HG02840 (cell line): ENCODE results near the gene OR52M1.
"Not testable (repeated sequence)": the region's sequence is repeated elsewhere in the genome, so short reads cannot be mapped to it uniquely, and the experiment has no call there.

ENCODE experiments used
- ATAC-seq: cut with Tn5 transposase; IDR thresholded peaks from one replicate; pipeline ENCODE4 v1.9.1; 2021; ENCODE audit warnings: mild to moderate bottlenecking, moderate library complexity, moderate number of reproducible peaks; ENCODE audit not compliant: unreplicated experiment, low FRiP score

OR52M1 gene, protein sequence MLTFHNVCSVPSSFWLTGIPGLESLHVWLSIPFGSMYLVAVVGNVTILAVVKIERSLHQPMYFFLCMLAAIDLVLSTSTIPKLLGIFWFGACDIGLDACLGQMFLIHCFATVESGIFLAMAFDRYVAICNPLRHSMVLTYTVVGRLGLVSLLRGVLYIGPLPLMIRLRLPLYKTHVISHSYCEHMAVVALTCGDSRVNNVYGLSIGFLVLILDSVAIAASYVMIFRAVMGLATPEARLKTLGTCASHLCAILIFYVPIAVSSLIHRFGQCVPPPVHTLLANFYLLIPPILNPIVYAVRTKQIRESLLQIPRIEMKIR

DNA sequence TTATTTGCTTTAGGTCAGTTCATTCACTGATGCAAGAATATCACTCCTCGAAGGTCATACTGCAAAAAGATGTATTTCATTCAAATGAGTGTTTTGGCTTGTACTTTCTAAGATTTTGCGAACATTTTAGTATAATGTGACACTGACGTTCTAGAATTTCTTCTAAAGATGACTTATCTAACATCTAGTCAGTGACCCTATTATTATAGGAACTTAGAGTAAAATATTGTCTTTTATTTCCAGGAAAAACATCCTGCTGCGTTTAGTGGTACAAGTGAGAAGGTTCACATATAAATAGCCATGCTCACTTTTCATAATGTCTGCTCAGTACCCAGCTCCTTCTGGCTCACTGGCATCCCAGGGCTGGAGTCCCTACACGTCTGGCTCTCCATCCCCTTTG is at the start of gene OR52M1:
Gene OR52M1, plus strand, starts transcription at position 301 of the 400 bp plus-strand sequence. Its CDS starts 0 bp downstream, at position 301.
- ATAC-seq = no peak

DNA sequence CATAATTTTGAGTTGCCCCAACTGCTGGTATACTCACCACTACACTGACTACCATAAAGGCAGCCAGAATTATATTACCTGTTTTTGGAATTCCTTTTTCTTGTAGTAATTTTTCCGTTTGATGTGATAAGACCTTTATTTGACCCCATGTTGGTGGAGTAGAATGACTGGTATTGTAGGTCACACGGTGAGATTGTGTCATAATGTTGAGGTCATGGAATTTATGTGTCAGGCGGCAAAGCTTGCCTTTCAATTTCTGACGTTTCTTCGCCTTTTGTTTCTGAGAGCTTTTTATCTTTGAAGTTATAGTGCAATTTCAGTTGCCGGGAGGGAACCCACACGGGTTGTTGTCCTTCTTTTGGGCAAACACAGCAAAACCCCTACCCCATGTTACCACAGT is 49.5 kb upstream of the OR52M1 start:
- no peak for ATAC-seq

DNA sequence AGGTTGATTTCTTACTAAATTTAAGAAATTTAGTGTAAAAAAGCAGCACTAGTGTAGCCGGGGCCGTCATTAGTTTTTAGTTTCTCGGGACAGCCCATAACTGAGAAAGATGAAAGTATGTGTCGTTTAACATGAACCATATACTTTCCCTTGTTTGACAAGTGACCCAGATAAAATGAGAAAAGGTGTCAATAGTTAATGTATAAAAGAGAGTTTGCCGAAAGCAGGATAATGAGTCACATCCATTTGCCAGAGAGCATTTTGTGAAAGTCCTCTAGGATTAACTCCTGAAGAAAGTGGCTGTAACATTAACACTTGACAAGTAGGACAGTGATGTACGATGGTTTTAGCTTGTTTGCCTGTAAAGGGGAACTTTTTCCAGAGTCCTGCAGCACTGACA is 49.0 kb upstream of the OR52M1 start:
- ATAC-seq = no peak

DNA sequence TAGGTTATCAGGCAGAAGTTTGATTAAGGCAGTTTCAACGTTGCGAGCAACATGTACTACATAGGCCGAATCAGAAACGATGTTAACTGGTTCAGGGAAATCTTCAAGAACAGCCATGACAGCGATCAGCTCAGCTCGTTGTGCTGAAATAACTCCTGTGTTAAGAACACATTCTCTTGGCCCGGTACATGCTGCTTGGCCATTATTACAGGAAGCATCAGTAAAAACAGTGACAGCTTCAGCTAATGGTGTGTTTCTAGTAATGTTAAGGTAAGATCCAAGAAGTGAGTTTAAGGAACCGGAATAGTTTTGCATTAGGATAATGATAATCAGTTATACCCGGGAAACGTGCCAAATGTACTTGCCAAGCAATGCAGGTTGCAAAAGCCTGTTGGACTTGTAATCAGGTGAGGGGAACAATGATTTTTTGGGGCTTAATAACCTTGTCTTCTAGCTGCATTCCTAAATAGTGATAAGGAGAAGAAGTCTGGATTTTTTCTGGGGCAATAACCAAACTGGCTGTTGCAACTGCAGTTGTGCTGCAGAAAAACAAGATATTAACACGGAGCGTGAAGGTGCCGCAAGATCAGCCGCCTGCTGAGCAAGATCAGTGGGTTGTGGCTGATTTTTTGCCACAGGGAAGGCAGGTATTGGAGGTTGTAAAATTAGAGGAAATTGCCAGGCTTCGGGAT is 48.3 kb upstream of the OR52M1 start:
- ATAC-seq = no peak

DNA sequence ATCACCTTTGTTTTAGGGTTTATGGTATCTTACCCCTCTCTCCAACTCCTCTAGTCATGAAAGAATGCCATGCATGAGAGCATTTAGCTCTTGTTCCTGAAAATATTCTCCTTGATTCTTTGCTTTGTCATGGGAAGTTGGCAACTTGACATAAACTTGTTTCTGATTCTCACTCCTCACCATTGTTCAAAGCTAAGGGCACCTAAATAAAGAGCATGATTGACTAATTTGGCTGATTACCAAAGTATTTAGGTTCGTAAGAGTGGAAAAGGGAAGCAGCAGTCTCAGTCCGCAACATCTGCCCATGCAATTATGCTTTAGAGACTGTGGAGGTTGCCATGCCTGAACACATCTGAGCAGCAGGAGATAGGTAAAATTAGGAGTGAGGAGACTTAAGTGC is 36.1 kb upstream of the OR52M1 start:
- no peak for ATAC-seq

DNA sequence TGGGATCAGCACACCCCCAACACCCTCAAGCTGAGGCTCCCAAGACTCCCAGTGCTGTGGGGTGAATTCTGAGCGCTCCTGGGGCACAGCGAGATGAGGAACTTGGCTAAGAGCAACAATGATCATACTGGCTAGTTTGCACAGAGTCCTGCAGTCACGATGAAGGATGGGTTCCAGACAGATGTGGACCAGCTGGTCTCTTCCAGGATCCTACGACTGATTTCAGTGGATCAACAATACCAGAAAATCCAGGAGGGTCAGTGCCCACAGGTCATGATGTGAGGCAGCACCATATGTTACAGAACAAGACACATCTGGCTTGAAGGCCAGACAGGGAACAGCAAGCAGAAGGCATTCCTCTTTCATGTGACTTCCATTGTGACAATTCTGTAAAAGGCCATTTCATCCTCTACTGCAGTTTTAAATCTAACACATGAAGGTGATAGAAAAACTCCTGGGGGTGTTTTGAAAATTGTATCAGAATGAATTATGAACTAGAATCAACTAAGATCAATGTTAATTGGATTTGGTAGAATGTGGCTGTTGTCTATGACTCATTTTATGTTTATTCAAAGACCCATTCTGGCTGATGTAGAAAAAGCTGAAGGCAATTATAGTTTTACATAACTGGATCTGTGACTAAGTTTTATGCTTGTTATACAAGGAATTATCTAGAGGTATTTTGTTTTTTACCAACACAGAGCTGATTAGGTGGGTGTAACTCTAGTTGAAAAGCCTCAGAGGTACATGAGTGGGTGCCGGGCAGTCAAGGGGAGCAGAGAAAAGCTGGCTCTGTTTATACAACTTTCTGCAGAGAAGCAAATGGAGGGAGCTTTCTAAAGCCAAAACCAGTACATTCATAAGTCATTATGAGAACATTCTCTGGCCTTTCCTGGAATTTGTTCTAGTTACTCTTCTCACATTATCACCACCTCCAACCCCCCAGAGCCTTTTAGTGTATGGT is 33.4 kb upstream of the OR52M1 start:
- no peak for ATAC-seq

DNA sequence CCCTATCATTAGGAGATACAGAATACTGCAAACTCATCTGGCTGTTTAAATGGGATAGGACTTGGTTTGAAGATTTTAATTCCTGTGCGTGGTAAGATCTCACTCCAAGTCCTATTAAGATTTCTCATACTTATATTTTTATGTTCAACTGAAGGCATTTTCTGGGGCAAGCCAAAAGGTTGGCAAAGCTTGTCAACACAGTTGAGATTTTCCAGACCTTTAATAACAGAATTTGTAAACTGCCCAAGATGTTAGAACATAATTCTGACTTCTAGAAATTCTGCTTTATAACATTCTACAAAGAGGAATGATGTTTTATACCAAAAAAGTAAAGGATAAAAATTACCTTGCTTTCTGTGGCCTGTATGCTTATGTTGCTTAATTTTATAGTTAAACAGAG is 30.8 kb upstream of the OR52M1 start:
- ATAC-seq = no peak

DNA sequence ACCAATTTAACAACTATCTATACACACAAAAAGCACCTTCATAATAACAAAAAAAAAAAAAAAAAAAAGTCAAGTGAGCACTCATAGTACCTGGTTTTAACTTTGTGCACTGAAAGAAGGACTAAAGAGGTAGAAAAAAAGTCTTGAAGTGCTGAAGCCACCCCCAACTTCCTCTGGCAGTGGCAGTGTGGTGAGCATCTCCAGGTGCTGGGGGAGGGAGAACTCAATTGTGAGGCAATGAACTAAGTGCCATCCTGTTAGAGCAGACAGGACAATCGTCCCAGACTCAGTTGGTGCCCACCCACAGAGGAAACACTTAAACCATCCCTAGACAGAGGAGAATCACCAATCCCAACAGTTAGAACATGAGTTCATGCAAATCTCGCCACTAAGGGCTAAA is 22.7 kb upstream of the OR52M1 start:
- no peak for ATAC-seq

DNA sequence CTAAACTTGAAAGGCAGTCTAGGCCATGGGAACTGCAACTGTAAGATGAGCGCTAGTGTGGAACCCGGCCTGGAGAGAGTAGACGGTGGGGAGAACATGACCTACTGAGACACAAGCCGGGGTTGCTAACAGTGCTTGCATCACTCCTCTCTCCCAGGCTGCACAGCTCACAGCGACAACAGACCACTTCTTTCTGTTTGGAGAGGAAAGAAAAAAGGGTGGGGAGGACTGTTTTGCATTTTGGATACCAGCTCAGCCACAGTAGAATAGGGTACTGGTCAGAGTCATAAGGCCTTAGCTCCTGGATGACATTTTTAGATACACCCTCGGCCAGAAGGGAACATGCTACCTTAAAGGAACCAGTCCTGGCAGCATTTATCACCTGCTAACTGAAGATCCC is 22.2 kb upstream of the OR52M1 start:
- ATAC-seq = no peak

DNA sequence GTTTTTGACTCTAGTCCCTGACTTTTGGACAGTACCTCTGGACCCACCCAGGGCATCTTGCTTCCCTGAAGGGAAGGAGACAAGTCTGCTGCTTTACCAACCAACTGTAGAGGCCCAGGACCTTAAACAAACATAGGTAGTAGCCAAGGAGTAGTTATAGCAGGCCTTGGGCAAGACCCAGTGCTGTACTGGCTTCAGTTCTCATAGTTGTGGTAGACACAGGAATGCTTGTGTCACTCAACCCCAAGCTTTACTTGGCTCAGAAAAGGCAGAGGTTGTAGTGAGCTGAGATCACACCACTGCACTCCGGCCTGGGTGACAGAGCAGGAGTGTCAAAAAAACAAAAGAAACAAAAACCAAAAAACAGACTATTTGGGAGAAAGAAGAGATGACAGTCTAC is 21.3 kb upstream of the OR52M1 start:
- no peak for ATAC-seq

DNA sequence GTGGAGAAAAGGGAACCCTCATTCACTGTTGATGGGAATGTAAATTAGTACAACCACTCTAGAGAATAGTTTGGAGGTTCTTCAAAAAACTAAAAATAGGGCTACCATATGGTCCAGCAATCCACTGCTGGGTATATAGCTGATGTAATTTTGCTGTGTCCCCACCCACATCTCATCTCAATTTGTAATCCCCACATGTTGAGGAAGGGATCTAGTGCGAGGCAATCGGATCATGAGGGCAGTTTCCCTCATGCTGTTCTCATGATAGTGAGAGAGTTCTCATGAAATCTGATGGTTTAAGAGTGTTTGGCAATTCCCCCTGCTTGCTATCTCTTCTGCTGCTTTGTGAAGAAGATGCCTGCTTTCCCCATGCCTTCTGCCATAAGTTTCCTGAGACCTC is 17.1 kb upstream of the OR52M1 start:
- no peak for ATAC-seq

DNA sequence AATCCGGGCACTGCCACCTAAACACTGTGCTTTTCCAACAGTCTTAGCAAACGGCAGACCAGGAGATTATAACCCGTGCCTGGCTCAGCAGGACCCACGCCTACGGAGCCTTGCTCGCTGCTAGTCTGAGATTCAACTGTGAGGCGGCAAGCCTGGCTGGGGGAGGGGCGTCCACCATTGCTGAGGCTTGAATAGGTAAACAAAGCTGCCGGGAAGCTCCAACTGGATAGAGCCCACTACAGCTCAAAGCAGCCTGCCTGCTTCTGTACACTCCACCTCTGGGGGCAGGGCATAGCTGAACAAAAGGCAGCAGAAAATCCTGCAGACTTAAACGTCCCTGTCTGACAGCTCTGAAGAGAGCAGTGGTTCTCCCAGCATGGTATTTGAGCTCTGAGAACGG is 13.3 kb upstream of the OR52M1 start:
- ATAC-seq = not testable (repeated sequence)

DNA sequence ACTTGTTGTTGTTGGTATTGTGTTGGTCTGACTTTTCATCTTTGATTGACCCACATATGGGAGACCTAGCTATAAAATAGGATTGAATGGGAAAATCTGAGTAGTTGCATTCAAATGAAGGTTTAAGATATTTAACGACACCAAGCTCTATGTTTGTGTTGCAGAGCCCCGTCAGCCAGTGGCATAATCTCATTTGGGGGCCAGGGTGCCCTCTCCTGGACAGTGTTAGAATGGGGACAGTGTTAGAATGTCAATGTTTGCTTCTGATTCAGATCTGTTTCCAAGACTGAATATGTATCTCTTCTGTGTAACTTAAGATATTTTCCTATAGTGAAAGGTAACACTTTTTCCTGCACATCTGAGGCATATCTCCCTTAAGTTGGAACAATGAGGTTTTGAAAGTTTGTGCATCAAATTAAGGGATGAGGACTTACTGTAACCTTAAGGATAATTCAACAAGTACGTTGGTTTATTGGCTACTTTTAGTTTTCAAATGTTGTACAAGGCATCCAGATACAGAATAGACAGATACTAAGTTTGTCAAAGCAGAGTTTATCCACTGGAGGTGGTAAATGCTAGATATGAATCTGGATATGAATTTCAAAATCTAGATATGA is 5.3 kb upstream of the OR52M1 start:
- ATAC-seq = no peak

DNA sequence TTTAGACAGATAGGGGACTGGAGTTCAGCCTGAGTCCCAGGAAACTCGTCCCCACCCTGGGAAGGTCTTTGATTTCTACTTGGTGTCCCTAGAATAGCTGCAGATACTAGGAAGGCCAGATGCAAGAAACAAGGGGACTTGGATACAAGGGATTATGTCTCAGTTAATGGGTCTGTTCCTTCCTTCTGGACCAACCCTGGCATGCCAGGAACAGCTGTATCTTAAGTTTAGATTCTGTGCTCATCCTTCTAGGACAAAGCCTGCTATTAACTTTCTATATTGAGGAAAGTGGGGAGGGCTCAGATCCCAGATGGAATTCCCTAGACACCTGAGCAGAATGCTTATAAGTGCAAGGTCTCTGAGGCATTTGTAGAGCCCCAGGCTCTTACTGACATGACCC is 3.9 kb upstream of the OR52M1 start:
- ATAC-seq = no peak

DNA sequence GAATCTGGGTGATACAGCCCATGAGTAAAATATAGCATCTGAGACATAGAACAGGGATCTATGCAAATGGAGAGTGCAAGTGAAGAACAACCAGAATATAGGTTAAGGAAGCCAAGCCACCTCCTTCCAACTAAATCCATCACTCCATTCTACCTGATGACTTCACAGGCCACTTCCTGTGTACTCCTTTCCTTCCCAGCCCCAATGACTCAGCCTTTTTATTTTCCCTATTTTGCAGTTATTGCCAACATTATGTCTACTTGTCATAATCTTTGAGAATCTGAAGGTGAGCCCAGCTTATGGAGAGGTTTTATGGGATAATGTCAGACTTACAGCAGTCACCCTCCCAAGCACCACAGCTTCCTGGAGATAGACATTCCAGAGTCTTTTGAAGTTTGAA is 1.4 kb upstream of the OR52M1 start:
- no peak for ATAC-seq

DNA sequence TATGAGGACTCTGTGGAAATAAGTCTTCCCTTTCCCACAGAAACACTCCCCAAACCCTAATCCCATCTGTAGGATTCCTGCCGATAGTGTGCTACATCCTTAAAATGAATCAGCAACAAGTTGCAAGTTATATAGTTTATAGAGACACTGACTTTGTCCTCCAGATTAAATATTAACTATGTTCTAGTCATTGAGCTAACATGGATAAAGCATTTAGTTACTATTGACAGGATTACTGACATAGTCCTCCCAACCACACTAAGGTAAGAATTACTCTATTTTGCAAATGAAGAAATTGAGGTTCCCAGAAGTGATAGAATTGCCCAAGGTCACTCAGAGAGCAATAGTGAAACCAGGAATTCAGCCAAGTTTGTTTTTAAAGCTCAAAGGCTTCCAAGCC is 1.9 kb downstream of the OR52M1 start:
- no peak for ATAC-seq

DNA sequence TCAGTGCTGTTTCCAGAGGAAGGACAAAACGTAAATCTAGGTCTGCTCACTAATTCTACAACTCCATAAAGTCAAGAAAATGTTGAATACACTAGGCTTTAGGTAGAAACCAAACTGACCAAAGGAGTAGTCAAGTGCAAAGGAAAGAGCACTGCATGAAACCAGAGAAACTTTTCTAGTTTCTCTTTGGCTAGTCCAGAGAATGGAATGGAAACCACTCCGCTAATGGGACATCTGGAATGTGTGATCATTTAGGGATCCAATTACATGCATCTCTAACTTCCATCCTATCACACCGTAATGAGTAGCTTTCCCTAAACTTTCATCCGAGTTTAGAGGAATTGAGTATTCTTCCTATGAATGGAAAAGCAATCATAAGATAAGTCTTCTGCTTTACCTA is 2.4 kb downstream of the OR52M1 start:
- ATAC-seq = no peak

DNA sequence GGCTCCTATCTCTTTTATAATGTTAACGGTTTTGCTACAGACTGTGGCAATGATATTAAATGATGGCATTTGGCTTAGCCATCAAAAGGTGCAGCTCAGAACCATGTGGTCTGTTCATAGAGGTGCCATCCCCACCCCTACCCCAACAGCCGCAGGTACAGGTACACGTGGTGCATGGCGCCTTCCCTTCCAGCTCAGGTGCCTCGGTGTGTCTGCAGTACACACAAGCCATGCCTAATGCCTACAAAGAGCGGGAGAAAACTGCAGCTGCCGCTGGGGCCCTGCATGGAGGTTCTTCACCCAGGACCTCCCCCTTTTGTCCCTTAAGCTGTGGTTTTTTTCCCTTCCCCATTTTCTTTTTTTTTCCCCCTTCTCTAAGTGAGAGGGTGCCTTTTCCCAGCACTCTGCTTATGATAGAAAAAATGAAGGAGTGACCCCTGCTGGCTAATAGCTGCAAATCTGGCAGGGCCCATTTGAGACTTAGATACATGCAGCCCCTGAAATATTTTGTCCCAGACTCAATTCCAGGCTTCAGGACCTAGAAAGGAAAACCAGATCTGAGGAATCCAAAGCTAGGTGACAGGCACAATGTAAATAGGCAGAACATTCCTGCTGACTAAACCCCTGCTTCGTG is 6.5 kb downstream of the OR52M1 start:
- no peak for ATAC-seq

DNA sequence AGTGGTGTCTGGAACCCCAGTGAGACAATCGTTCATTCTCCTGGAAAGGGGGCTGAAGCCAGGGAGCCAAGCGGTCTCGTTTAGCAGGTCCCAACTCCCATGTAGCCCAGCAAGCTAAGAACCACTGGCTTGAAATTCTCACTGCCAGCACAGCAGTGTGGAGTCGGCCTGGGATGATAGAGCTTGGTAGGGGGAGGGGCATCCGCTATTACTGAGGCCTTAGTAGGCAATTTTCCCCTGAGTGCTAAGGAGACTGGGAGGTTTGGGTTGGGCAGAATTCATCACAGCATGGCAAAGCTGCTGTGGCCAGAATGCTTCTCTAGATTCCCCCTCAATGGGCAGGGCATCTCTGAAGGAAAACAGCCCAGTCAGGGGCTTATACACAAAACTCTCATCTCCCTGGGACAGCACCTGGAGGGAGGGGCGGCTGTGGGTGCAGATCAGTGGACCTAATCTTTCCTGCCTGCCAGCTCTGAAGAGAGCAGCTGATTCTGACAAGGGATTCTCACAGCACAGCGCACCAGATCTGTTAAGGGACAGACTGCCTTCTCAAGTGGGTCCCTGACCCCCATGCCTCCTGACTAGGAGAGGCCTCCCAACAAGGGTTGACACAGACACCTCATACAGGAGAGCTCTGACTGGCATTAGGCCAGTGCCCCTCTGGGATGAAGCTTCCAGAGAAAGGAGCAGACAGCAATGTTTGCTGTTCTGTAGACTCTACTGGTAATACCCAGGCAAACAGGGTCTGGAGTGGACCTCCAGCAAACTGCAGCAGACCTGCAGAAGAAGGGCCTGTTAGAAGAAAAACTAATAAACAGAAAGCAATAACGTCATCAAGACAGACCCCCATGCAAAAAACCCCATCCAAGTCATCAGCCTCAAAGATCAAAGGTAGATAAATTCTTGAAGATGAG is 14.8 kb downstream of the OR52M1 start:
- ATAC-seq = no peak
